Activated T-cell treated with anti-CD3 and anti-CD28 coated beads, Interleukin-2, amount 50 U/mL, for 72 hours (primary cell): ENCODE data around the gene RCBTB2. TPM values are rescaled to one million over a fixed set of nuclear protein-coding genes. Genes with fewer than 3 reads are reported as not detected.

Source experiments
- total RNA-seq, 2 donors: library from RNA; stranded (reverse); gene quantifications; one replicate each; pipeline ENCODE4 v1.2.3, GENCODE V29; 2022

RCBTB2 gene
- total RNA-seq, 2 donors from 2014 or later = 2.6 to 2.7 TPM

Other genes starting within 250 kb of the RCBTB2 start
- 10 to 100 TPM; 32.5 to 37.7 TPM for gene RB1, start 229.3 kb downstream of the RCBTB2 start, total RNA-seq
- gene LPAR6, start 120.0 kb downstream of the RCBTB2 start, total RNA-seq = 10 to 100 TPM in 1 of 2 donors, 1 to 10 TPM in 1; 3.3 to 11.9 TPM
- gene CYSLTR2, start 120.8 kb upstream of the RCBTB2 start, total RNA-seq = 1 to 10 TPM; 3.1 to 4.0 TPM